IMR-90 (cell line): ENCODE data around the gene UFC1. TPM values are rescaled to one million over a fixed set of nuclear protein-coding genes. Genes with fewer than 3 reads are reported as not detected.
A peak's percentile ranks its signal among the peaks of the same experiment; 100 is the strongest.

Source experiments
- ATAC-seq: fragments of 200-7000 bp; cut with Tn5 transposase; 2 replicates; pipeline ENCODE4 v1.9.1; 2020; ENCODE audit warnings: low read depth, mild to moderate bottlenecking, moderate library complexity
- BruUV-seq: library from RNA; stranded (reverse); fragments of 400-500 nt; replicated peaks from 2 replicates; lab custom pipeline; 2021; lab: Mats Ljungman, UMichigan
- CTCF ChIA-PET: fragments of 300-600 bp; formaldehyde crosslinking; extraction: SDS; loops from one replicate; lab custom pipeline; 2021; ENCODE audit warnings: antibody characterized with exemption; lab: Yijun Ruan, JAX
- POLR2A ChIA-PET: fragments of 300-600 bp; sonication (Branson Sonifier 250); formaldehyde crosslinking; loops from one replicate; lab custom pipeline; 2022; ENCODE audit warnings: antibody characterized with exemption; ENCODE audit not compliant: unreplicated experiment; lab: Charles Lee
- DNase-seq: peaks from one replicate; pipeline ENCODE4 v3.0.0; 2013
- H2AFZ ChIP-seq: replicated peaks from 2 replicates; pipeline ENCODE3; 2013; ENCODE audit warnings: low read length, mild to moderate bottlenecking; ENCODE audit not compliant: poor library complexity
- H2AK5ac ChIP-seq: 2 replicates; pipeline ENCODE4 v1.6.1; 2013; ENCODE audit warnings: low read depth, low read length, inconsistent platforms
- H2AK9ac ChIP-seq: replicated peaks from 2 replicates; pipeline ENCODE3; 2013; ENCODE audit warnings: mild to moderate bottlenecking, low read depth, low read length, moderate library complexity; ENCODE audit not compliant: poor library complexity
- H2BK120ac ChIP-seq: 2 replicates; pipeline ENCODE4 v1.6.1; 2013; ENCODE audit warnings: low read depth, low read length, inconsistent platforms
- H2BK15ac ChIP-seq: 3 replicates; pipeline ENCODE4 v1.6.1; 2013; ENCODE audit warnings: low read depth, low read length, inconsistent platforms
- H2BK20ac ChIP-seq: 2 replicates; pipeline ENCODE4 v1.6.1; 2013; ENCODE audit warnings: low read depth, mild to moderate bottlenecking, inconsistent platforms, low read length, moderate library complexity
- H2BK5ac ChIP-seq: 2 replicates; pipeline ENCODE4 v1.6.1; 2013; ENCODE audit warnings: mild to moderate bottlenecking, low read depth, low read length, inconsistent platforms; ENCODE audit not compliant: poor library complexity, severe bottlenecking
- H3K14ac ChIP-seq: replicated peaks from 2 replicates; pipeline ENCODE4 v1.6.1; 2013; ENCODE audit warnings: low read depth, low read length, inconsistent platforms
- H3K18ac ChIP-seq: 2 replicates; pipeline ENCODE4 v1.6.1; 2013; ENCODE audit warnings: low read depth, low read length, control low read depth
- H3K23ac ChIP-seq: 2 replicates; pipeline ENCODE4 v1.6.1; 2013; ENCODE audit warnings: low read depth, low read length, inconsistent platforms
- H3K27ac ChIP-seq: 2 replicates; pipeline ENCODE4 v1.5.1; 2013; ENCODE audit warnings: mild to moderate bottlenecking, control low read depth, low read length; ENCODE audit not compliant: insufficient read depth
- H3K27me3 ChIP-seq: 2 replicates; pipeline ENCODE4 v1.6.1; 2013; ENCODE audit warnings: low read length; ENCODE audit not compliant: control insufficient read depth, insufficient read depth
- H3K36me3 ChIP-seq: 2 replicates; pipeline ENCODE4 v1.6.1; 2013; ENCODE audit warnings: low read length, mixed read lengths; ENCODE audit not compliant: control insufficient read depth, insufficient read depth
- H3K4ac ChIP-seq: 2 replicates; pipeline ENCODE4 v1.6.1; 2013; ENCODE audit warnings: low read depth, low read length, inconsistent platforms
- H3K4me1 ChIP-seq: 2 replicates; pipeline ENCODE4 v1.6.1; 2013; ENCODE audit warnings: low read length, mixed read lengths; ENCODE audit not compliant: control insufficient read depth, insufficient read depth
- H3K4me2 ChIP-seq: 2 replicates; pipeline ENCODE4 v1.6.1; 2013; ENCODE audit warnings: low read depth, mild to moderate bottlenecking, control low read depth, low read length, moderate library complexity
- H3K4me3 ChIP-seq: 2 replicates; pipeline ENCODE4 v1.5.1; 2013; ENCODE audit warnings: low read depth, mild to moderate bottlenecking, control low read depth, low read length, moderate library complexity; ENCODE audit not compliant: insufficient read depth
- H3K56ac ChIP-seq: 2 replicates; pipeline ENCODE4 v1.6.1; 2013; ENCODE audit warnings: low read length, inconsistent platforms; ENCODE audit not compliant: insufficient read depth; ENCODE audit errors: extremely low read depth
- H3K79me1 ChIP-seq, 2 experiments: 2 replicates each; pipeline ENCODE4 v1.6.1; 2013; ENCODE audit warnings: low read length in 2 of 2, inconsistent platforms in 1 of 2, low read depth in 1 of 2
- H3K9ac ChIP-seq: 2 replicates; pipeline ENCODE4 v1.6.1; 2013; ENCODE audit warnings: low read depth, low read length, control low read depth
- H3K9me1 ChIP-seq: 2 replicates; pipeline ENCODE4 v1.6.1; 2013; ENCODE audit warnings: low read length, inconsistent platforms; ENCODE audit not compliant: insufficient read depth
- H3K9me3 ChIP-seq: 2 replicates; pipeline ENCODE4 v1.6.1; 2013; ENCODE audit warnings: low read length; ENCODE audit not compliant: control insufficient read depth, insufficient read depth
- H4K20me1 ChIP-seq: 2 replicates; pipeline ENCODE4 v1.6.1; 2013; ENCODE audit warnings: low read length, inconsistent platforms; ENCODE audit not compliant: insufficient read depth
- H4K5ac ChIP-seq: 2 replicates; pipeline ENCODE4 v1.6.1; 2013; ENCODE audit warnings: mild to moderate bottlenecking, low read depth, low read length, control low read depth
- H4K8ac ChIP-seq, 2 experiments: 2 replicates each; pipeline ENCODE4 v1.6.1; 2013; ENCODE audit warnings: low read depth in 2 of 2, low read length in 2 of 2, control low read depth in 1 of 2, inconsistent platforms in 1 of 2
- H4K91ac ChIP-seq: 2 replicates; pipeline ENCODE4 v1.6.1; 2013; ENCODE audit warnings: low read depth, low read length, inconsistent platforms; ENCODE audit not compliant: insufficient read depth
- FOS ChIP-seq: fragments of 150-350 bp; IDR thresholded peaks from 2 replicates; pipeline ENCODE4 v1.6.1; 2016; ENCODE audit warnings: low read depth, low read length
- MAZ ChIP-seq: IDR thresholded peaks from 2 replicates; pipeline ENCODE4 v1.6.1; 2012; ENCODE audit warnings: low read depth, mild to moderate bottlenecking, low read length, improper control_type of control experiment, moderate library complexity, borderline replicate concordance
- WGBS, 2 experiments: methylation state at CpG; one replicate each; pipeline versions ENCODE4 v1.1.5 to v1.1.7; 2013; ENCODE audit warnings: missing lambda C conversion rate in 2 of 2; ENCODE audit not compliant: insufficient read length in 1 of 2; ENCODE audit errors: extremely low coverage in 2 of 2; 5-methylcytosine and 5-hydroxymethylcytosine counted together
- dilution Hi-C: fragments of 300-500 bp; cut with HindIII; formaldehyde crosslinking; loops from one replicate; pipeline ENCODE4 v1.14.3; 2018; ENCODE audit warnings: low sequenced_read_pairs; ENCODE audit not compliant: unreplicated experiment
- in situ Hi-C: fragments of 300-500 bp; cut with MboI; formaldehyde crosslinking; loops from 3 replicates; pipeline ENCODE4 v1.14.3; 2019; ENCODE audit warnings: low sequenced_read_pairs, inconsistent platforms, mixed read lengths
- intact Hi-C: fragments of 100-400 bp; cut with micrococcal nuclease; formaldehyde crosslinking; loops from 2 replicates; pipeline ENCODE4 v1.10.0; 2022
- polyA plus RNA-seq, 3 experiments: library from polyadenylated mRNA; depleted of rRNA; stranded (reverse); fragments of >200 nt; gene quantifications; 2 replicates each; pipeline ENCODE4 v1.2.3, GENCODE V29; 2012; ENCODE audit warnings: low replicate concordance in 1 of 3
- total RNA-seq: library from RNA; depleted of rRNA; stranded (reverse); fragments of >200 nt; gene quantifications from 2 replicates; pipeline ENCODE4 v1.2.3, GENCODE V29; 2012

Gene UFC1
- total and polyA plus RNA-seq, 2 of the 4 experiments (the other 2 are of a cell fraction), result 134 to 140 TPM

- H3K79me1 ChIP-seq, result no peaks in the 10 kb centered on the region; a peak in 1 of 4 replicates
- H2BK15ac ChIP-seq, result peak overlapping the region; percentile 49; the same call in 1 of the 3 replicates
- H3K56ac ChIP-seq, result peak overlapping the region; percentile 44; the same call in 1 of the 2 replicates
- ATAC-seq, result peak; percentile 25
- peak overlapping the region; percentile 88 for H3K14ac ChIP-seq
- H2AFZ ChIP-seq, result peak overlapping the region; percentile 94
- H3K18ac ChIP-seq, result peak overlapping the region; percentile 26; the same call in 1 of the 2 replicates
- peak overlapping the region; percentile 41; the same call in 1 of the 2 replicates for H2BK120ac ChIP-seq
- peak overlapping the region; percentile 76 for H3K23ac ChIP-seq
- DNase-seq, result peak; percentile 75
- H2AK5ac ChIP-seq, result peak overlapping the region; percentile 90; the same call in 1 of the 2 replicates
- H3K4me1 ChIP-seq, result peaks cover 31% of the 10 kb centered on the region
- H4K8ac ChIP-seq, result peak overlapping the region; percentile 96
- peak overlapping the region; percentile 76 for H4K91ac ChIP-seq
- no peaks in the 10 kb centered on the region for H3K9me3 ChIP-seq
- no peaks in the 10 kb centered on the region for H3K36me3 ChIP-seq
- peak overlapping the region; percentile 92 for H2AK9ac ChIP-seq
- intact Hi-C loops, result no loop called here
- H3K9ac ChIP-seq, result peak overlapping the region; percentile 33
- peak overlapping the region; percentile 67; the same call in 1 of the 2 replicates for H2BK20ac ChIP-seq
- TF ChIP-seq FOS, result no peak
- TF ChIP-seq MAZ, result peak; percentile 53; the same call in 1 of the 2 replicates
- H4K5ac ChIP-seq, result peak overlapping the region; percentile 43
- WGBS, 2 experiments, result 57% methylated on average over 10 of the region's 27 CpGs; no CpG with 5 or more reads in 1 of the 2 experiments
- peaks cover 17% of the 10 kb centered on the region for H3K9me1 ChIP-seq
- POLR2A ChIA-PET, result no interaction called here
- H3K27ac ChIP-seq, result peak overlapping the region; percentile 71
- peak overlapping the region; percentile 44 for H2BK5ac ChIP-seq
- no peak overlapping the region for H3K4me3 ChIP-seq
- peak overlapping the region; percentile 70 for H3K4me2 ChIP-seq
- dilution Hi-C loops, result no loop called here
- CTCF ChIA-PET, result no interaction called here
- peak overlapping the region; percentile 88 for H3K4ac ChIP-seq
- H3K27me3 ChIP-seq, result no peaks in the 10 kb centered on the region
- no peaks in the 10 kb centered on the region for H4K20me1 ChIP-seq
- in situ Hi-C loops, result no loop called here
- no TSS peak for BruUV-seq
Measured at GRCh38 chr1:161196521-161197451, 43.0 kb downstream of the UFC1 start.
